ENCODE data around the gene SPTA1. TPM values are rescaled to one million over a fixed set of nuclear protein-coding genes. Genes with fewer than 3 reads are reported as not detected.

SPTA1 gene
- total and polyA plus RNA-seq, 2 of the 8 experiments (the other 6 are each of a cell fraction or from before 2014, with no cell fraction given) = not detected

DNA sequence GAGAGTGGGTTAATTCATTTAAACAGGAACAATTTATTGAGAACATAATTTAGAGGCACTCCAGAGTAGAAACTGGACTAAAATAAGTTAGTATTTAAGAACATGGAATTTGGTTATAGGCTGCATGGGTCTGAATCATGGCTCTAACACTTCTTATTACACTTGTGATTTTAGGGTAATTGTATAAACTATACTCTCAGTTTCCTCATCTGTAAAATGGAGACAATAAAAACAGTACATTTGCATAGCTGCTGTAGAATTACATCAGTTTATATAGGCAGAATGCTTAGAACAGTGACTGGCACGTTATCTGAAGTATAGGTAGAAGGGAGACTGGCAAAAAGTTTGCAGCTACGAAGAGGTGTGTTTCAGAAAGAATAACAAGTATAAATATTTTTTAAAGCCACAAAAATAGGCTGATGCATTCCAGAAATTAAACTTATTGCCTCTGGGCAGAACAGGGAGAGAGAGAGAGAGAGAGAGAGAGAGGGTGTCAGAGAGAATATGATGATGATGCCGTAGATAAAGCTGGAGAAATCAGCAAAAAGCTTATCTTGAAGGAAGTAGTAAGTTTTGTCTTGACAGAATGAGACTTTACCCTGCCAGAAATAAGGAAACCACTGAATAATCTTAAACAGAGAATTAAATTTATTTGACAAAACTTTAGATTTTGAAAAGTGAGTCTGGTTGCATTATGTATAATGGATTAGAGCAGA is 42.2 kb upstream of the SPTA1 start:
- no peak overlapping the region for H3K18ac ChIP-seq (ENCODE audit: extremely low read depth, low read length)
- no peaks in the 10 kb centered on the region for H3K4me1 ChIP-seq (replicated peaks in 1 of 4; ENCODE audit: control insufficient read depth in 3 of 4, insufficient read depth in 4 of 4, low read length in 3 of 4)
- no peak overlapping the region for H2BK120ac ChIP-seq (replicated peaks; ENCODE audit: low read depth, low read length)
- H3K9me3 ChIP-seq (ENCODE audit: insufficient read depth in 2 of 2, low read depth in 1 of 2, low read length in 1 of 2) = no peaks in the 10 kb centered on the region
- no peaks in the 10 kb centered on the region for H4K20me1 ChIP-seq (replicated peaks in 1 of 2; ENCODE audit: control insufficient read depth in 1 of 2, insufficient read depth in 2 of 2, low read length in 2 of 2)
- no peak overlapping the region for H3K56ac ChIP-seq (replicated peaks; ENCODE audit: insufficient read length, low read depth, low read length)
- H3K23ac ChIP-seq (ENCODE audit: insufficient read length) = no peak overlapping the region
- no peak overlapping the region for H3K9ac ChIP-seq (replicated peaks in 1 of 4; ENCODE audit: extremely low read depth in 1 of 4, low read depth in 3 of 4, low read length in 3 of 4)
- H2BK12ac ChIP-seq (ENCODE audit: low read depth, low read length) = no peak overlapping the region
- no peak for TF ChIP-seq YY1 (IDR thresholded peaks at IDR 0.05; ENCODE audit: low read depth, low read length)
- TF ChIP-seq ASH2L (IDR thresholded peaks at IDR 0.05; ENCODE audit: low read length) = no peak
- no peak for TF ChIP-seq POLR2A (IDR thresholded peaks at IDR 0.05; ENCODE audit: control extremely low read depth in 1 of 2, low read depth in 2 of 2, low read length in 2 of 2)
- TF ChIP-seq TAF1 (IDR thresholded peaks at IDR 0.05; ENCODE audit: low read depth, low read length) = no peak
- TF ChIP-seq KDM1A (IDR thresholded peaks at IDR 0.05; ENCODE audit: borderline replicate concordance, low read length) = no peak
- TF ChIP-seq SUZ12 (IDR thresholded peaks at IDR 0.05; ENCODE audit: low read length) = no peak
- no peak for TF ChIP-seq POU5F1 (IDR thresholded peaks at IDR 0.05; ENCODE audit: low read depth, low read length)
- no peak for TF ChIP-seq CREB1 (IDR thresholded peaks at IDR 0.05)
- TF ChIP-seq TAF7 (optimal IDR thresholded peaks at IDR 0.05; ENCODE audit: borderline replicate concordance, low read depth, low read length) = no peak
- H3K23me2 ChIP-seq (ENCODE audit: low read depth, low read length) = no peaks in the 10 kb centered on the region
- H3K27me3 ChIP-seq (replicated peaks in 1 of 4; ENCODE audit: control insufficient read depth in 3 of 4, extremely low read depth in 1 of 4, insufficient read depth in 3 of 4, low read length in 3 of 4) = no peaks in the 10 kb centered on the region
- no peak overlapping the region for H3K27ac ChIP-seq (ENCODE audit: low read depth, low read length)
- H3K4me3 ChIP-seq (ENCODE audit: extremely low read depth in 1 of 4, insufficient read depth in 2 of 4, low read depth in 3 of 4, low read length in 4 of 4) = no peak overlapping the region
- H3K4ac ChIP-seq (replicated peaks; ENCODE audit: insufficient read length, low read depth, low read length) = no peak overlapping the region
- H4K5ac ChIP-seq (ENCODE audit: insufficient read length, low read depth, low read length) = no peak overlapping the region
- no peak overlapping the region for H2AFZ ChIP-seq (ENCODE audit: low read length)
- no peak overlapping the region for H4K8ac ChIP-seq (ENCODE audit: extremely low read depth, insufficient read depth, low read length)
- H3K79me1 ChIP-seq (ENCODE audit: low read depth, low read length) = no peaks in the 10 kb centered on the region
- ChIA-PET CTCF (ENCODE audit: partially characterized antibody) (interaction anchor here (0.6 to 1.2 kb wide), 4 partner anchors 16 to 345 kb away, joined by 3 to 5 read pairs (median 3); no protein-coding TSS in a partner anchor), POLR2A (ENCODE audit: partially characterized antibody) (no interaction called here)
- no peak overlapping the region for H2AK5ac ChIP-seq (ENCODE audit: low read depth, low read length)
- no peak overlapping the region for H2BK20ac ChIP-seq (ENCODE audit: low read length)
- FAIRE-seq = no peak
- no peak overlapping the region for H2BK15ac ChIP-seq (ENCODE audit: low read length)
- no peak overlapping the region for H4K91ac ChIP-seq (replicated peaks; ENCODE audit: insufficient read length, low read length)
- no peaks in the 10 kb centered on the region for H3K79me2 ChIP-seq (ENCODE audit: control insufficient read depth in 1 of 2, insufficient read depth in 2 of 2, low read length in 2 of 2)
- 81% methylated on average over 3 of the region's 3 CpGs; no CpG with 5 or more reads in 1 of the 2 experiments for WGBS, 2 experiments (ENCODE audit: extremely low coverage in 1 of 2, insufficient coverage in 1 of 2, insufficient read length in 1 of 2, insufficient replicate concordance in 2 of 2, low coverage in 1 of 2, low lambda C conversion rate in 2 of 2, missing lambda C conversion rate in 1 of 2)
- no peaks in the 10 kb centered on the region for H3K36me3 ChIP-seq (ENCODE audit: control insufficient read depth in 2 of 4, insufficient read depth in 4 of 4, low read length in 3 of 4)
- no peak for DNase-seq (ENCODE audit: low read depth in 1 of 2, low spot score in 2 of 2)
- H3K4me2 ChIP-seq (ENCODE audit: insufficient read depth in 1 of 2, low read depth in 2 of 2, low read length in 2 of 2) = no peak overlapping the region
- no peak overlapping the region for H3K14ac ChIP-seq (ENCODE audit: insufficient read length)
- no peak overlapping the region for H2BK5ac ChIP-seq (ENCODE audit: low read depth, low read length)
